Measurements from ENCODE around the gene RBM19. TPM values are rescaled to one million over a fixed set of nuclear protein-coding genes. Genes with fewer than 3 reads are reported as not detected.

RBM19 gene
- total RNA-seq, 2 donors from 2014 or later: 15.3 to 15.6 TPM

GRCh38 chr12:113768850-113769249, 197.3 kb downstream of the RBM19 start:
- no peaks in the 10 kb centered on the region for H3K27me3 ChIP-seq
- no peaks in the 10 kb centered on the region for H3K9me3 ChIP-seq
- DNase-seq (ENCODE audit: low spot score): no peak
- no peak overlapping the region for H3K4me3 ChIP-seq
- H3K4me1 ChIP-seq: no peaks in the 10 kb centered on the region
- no peak overlapping the region for H3K27ac ChIP-seq
- H3K36me3 ChIP-seq: no peaks in the 10 kb centered on the region
- TF ChIP-seq CTCF (IDR thresholded peaks at IDR 0.05): no peak

- DNase-seq (ENCODE audit: low spot score): no peak
- no peaks in the 10 kb centered on the region for H3K9me3 ChIP-seq
- no peak overlapping the region for H3K27ac ChIP-seq
- no peak overlapping the region for H3K4me3 ChIP-seq
- no peaks in the 10 kb centered on the region for H3K4me1 ChIP-seq
- no peaks in the 10 kb centered on the region for H3K27me3 ChIP-seq
- H3K36me3 ChIP-seq: no peaks in the 10 kb centered on the region
- TF ChIP-seq CTCF (IDR thresholded peaks at IDR 0.05): no peak
Measured at GRCh38 chr12:113766879-113767878, 198.9 kb downstream of the RBM19 start.

Measured in right atrium auricular region (tissue), 2 donors.